Cardiac septum (tissue), 1 donor: ENCODE results near the gene MTHFS. TPM values are rescaled to one million over a fixed set of nuclear protein-coding genes. Genes with fewer than 3 reads are reported as not detected.
"Not testable (repeated sequence)": the region's sequence is repeated elsewhere in the genome, so short reads cannot be mapped to it uniquely, and the experiment has no call there.

Experiments
- DNase-seq: peaks from one replicate; pipeline ENCODE4 v3.0.0-alpha.2; 2020; ENCODE audit warnings: low spot score
- intact Hi-C: fragments of 100-400 bp; cut with DNase I; formaldehyde crosslinking; loops from one replicate; pipeline ENCODE4 v1.14.0; 2022
- total RNA-seq: library from RNA; stranded (reverse); fragmentation: NEBNext Ultra II Directional; extraction: Animal tissue kit (Norgen Biotek cat#: 25700); gene quantifications from one replicate; pipeline ENCODE4 v1.2.1, GENCODE V29; 2021
- donor health status: DM: no; HTN: no; CAD: no.

MTHFS gene
- total RNA-seq, 1 donor from 2014 or later, result 16.7 TPM

DNA sequence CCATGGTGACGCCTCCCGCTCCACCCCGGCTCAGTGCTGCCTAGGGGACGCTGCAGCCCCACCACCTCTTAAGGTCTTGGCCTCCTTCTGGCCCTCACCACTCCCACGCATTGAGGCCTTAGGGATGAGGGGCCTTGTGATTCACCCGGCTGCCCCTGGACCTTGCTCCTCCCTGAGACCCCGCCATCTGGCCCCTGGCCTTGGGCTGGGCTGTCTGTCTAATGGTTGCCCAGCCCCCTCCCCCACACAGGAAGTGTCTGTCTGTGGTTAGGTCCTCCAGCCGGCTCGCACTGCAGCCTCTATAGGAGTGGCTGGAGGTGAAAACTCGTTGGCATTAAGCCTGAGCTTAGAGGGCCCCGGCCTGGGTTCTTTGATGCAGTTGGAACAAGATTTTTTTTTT, 21.5 kb upstream of the MTHFS start:
- intact Hi-C loops, result no loop called here
- no peak for DNase-seq

DNA sequence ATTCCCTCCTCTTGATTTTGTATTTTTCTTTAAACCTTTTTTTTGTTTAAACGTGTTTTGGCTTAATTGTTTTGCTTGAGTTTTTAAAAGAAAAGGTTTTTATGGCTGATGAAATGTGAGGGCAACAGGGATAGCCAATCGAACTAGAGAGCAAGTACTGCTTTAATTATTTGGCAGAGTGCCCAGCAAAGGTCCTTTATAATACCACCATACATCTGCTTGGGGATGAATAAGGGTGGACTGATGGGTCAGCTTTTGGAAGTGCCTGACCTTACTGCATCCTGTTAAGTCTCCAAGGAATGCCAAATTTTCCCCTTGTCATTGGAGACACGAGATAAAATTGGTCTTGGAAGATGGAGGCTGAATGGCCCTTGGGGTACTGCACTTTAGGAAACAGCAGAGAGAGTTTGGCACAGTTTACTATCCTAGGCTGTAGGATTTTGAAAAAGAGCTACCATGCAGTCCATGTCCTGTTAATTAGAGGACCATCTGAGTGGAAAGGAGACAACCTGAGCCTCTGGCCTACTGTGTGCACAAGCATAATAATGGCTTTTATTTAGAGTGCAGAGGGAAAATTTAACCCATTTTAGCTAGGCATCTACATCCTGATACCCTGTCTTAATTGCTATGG, 19.8 kb upstream of the MTHFS start:
- no peak for DNase-seq
- intact Hi-C loops, result no loop called here

DNA sequence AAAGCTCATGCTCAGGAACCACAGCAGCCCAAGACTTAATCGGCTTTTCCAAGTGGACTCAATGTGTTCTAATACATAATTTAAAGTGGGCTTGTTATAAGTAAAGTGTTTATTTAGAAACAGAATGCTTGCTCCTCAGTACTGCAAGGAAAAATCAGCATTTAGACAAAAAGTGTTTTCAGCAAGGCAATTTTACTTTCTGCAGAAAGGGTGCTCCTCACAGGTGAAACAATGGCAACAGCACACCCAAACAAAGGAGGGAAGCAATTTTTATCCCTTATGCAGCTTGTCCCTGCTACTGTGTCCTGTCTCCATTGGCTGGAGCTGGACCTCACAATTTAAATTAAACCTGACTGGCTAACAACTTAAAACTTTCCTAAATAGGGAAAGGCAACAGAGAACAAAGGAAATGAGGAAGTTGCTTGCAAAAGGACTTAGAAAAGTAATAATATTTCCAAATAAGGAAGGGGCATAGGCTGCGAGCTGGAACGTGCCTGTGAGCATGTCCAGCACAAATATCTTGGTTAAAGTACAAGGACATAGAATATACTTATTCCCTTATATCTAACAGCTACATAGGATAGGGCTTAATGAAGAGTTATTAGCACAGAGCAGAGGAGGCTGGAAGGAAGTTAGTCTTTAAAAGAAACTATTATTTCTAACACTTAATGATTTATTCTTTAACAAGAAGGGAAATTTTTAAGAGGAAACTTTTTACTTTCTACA, 19.1 kb upstream of the MTHFS start:
- intact Hi-C loops, DNase-seq: not testable (repeated sequence)

- intact Hi-C loops, result no loop called here
- no peak for DNase-seq
Observed at GRCh38 chr15:79914728-79915127, 17.9 kb upstream of the MTHFS start.

GRCh38 chr15:79909556-79910335, 12.9 kb upstream of the MTHFS start:
- DNase-seq, intact Hi-C loops: not testable (repeated sequence)

- intact Hi-C loops, result no loop called here
- no peak for DNase-seq
Observed at GRCh38 chr15:79904271-79904670, 7.5 kb upstream of the MTHFS start.

DNA sequence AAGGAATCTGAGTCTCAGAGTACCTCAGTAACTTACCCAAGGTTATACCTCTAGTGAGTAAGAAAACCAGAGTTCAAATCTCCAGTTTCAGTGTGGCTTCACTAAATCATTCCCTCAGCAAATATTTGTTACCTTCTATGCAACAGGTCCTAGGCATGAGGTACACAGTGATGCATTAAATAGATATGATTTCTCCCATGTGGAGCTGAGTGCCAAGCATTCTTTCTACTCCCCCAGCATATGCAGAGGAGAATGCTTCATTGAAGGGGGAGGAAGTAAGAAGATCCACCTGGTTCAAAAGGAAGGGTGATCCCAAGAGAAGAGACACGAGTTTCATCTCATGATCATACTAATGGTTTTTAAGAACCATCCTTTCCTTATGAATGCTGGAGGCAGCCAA, 6.8 kb upstream of the MTHFS start:
- no peak for DNase-seq
- intact Hi-C loops, result no loop called here

- intact Hi-C loops, result no loop called here
- DNase-seq, result no peak
Observed at GRCh38 chr15:79903144-79903543, 6.3 kb upstream of the MTHFS start.

GRCh38 chr15:79901958-79902357, 5.1 kb upstream of the MTHFS start:
- no peak for DNase-seq
- intact Hi-C loops, result no loop called here

GRCh38 chr15:79900818-79901378, 4.1 kb upstream of the MTHFS start:
- DNase-seq, intact Hi-C loops: not testable (repeated sequence)

DNA sequence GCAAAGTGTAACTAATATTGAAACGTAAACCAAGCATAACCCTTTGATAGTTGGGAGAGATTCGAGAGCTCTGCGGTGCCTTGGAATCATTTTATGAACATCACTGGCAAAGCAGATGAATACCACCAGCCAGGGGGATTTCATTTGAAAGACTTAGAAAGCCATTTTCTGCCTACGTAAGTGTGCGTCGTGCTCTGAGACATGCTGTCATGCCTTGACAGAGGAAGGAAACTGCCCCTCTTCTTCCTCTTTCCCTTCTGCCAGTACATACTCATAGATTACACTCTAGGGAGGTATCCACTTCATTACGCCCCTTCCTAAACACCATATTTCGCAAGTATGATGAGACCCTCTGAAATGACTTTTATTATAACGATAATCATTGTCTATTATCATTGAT, 3.3 kb upstream of the MTHFS start:
- DNase-seq, result no peak
- intact Hi-C loops, result no loop called here

- not testable (repeated sequence) for DNase-seq
Observed at GRCh38 chr15:79898786-79899185, 2.0 kb upstream of the MTHFS start.

GRCh38 chr15:79898369-79898768, 1.6 kb upstream of the MTHFS start:
- intact Hi-C loops, result loop anchor here (10.0 kb wide), 1 partner anchor 256 kb away; the partner anchor contains the start of gene FAH
- DNase-seq, result no peak

More at GRCh38 chr15:79898786-79899185, 2.0 kb upstream of the MTHFS start:
- intact Hi-C loops, result loop anchor here (10.0 kb wide), 1 partner anchor 256 kb away; the partner anchor contains the start of gene FAH

- intact Hi-C loops, result loop anchor here (2.0 to 10.0 kb wide), 2 partner anchors 25 to 257 kb away; partner anchors contain the start of gene FAH
- DNase-seq, result no peak
Observed at GRCh38 chr15:79897701-79898113, 893 bp upstream of the MTHFS start.

DNA sequence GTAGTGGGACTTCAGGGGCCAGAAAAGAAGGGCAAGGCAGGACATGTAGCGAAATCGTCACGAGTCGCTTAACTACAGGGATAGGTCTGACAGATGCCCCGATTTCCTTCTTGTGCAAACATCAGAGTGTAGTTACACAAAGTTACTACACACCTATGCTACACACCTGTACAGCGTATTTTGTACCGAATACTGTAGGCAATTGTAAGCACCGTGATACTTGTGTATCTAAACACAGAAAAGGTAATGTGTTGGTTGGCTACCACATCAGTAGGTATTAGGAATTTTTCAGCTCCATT, 515 bp upstream of the MTHFS start:
- intact Hi-C loops, result loop anchor here (2.0 to 10.0 kb wide), 2 partner anchors 25 to 257 kb away; partner anchors contain the start of gene FAH
- DNase-seq, result no peak

DNA sequence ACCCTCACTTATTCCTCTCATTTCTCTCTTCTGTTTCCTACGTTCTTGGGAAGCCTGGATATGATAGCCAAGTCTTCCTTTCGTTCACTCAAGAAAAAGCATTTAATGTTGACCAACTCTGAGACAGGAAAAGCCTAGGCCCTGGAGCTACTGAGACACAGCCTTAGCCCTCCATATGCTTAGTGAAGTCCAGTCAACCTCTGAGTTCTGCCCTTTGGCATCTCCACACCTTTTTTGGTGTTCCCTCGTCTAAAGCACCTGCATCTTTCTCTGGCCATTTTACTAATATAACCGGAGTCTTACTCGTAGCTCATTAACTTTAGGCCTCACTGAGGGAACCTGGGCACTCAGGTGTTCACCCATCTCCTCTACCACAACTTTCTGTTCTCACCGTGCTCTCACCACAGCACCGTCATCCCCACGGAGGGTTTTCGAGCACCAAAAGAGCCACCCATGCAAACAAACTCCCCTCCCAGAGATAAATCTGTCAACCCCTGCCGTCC, 632 bp downstream of the MTHFS start:
- intact Hi-C loops, result loop anchor here (2.0 to 10.0 kb wide), 2 partner anchors 27 to 259 kb away; partner anchors contain the start of gene FAH
- DNase-seq, result no peak

GRCh38 chr15:79887054-79887930, 9.5 kb downstream of the MTHFS start:
- DNase-seq, result no peak
- intact Hi-C loops, result no loop called here

DNA sequence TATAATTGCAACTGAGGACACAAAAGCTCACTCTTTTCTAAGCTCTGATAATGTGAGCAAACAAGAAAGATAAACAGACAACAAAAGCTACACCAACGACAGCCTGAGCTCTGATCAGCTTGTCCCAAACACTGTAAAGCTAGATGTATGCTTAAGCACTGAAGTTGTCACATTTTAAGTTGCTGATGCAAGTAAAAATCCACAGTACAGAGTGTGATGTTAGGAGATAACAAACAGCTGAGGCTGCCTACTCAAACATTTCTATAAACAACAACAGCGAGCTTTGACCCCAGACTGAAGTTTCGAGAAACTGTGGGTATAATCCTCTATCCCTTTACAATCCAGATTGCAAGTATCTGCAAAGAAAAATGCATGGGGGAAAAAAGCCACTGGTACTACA, 10.7 kb downstream of the MTHFS start:
- DNase-seq, result no peak
- intact Hi-C loops, result no loop called here

- intact Hi-C loops, result no loop called here
- DNase-seq, result no peak
Observed at GRCh38 chr15:79884204-79884596, 12.6 kb downstream of the MTHFS start.
